SK-N-SH (cell line): Measurements from ENCODE around the gene UNC5B.

ENCODE experiments used
- CTCF ChIP-seq: fragments of 200-600 bp; sonication (generic); IDR thresholded peaks from 2 replicates; pipeline ENCODE4 v1.6.1; 2017; ENCODE audit warnings: antibody characterized with exemption, mild to moderate bottlenecking, moderate library complexity
- POLR2AphosphoS5 ChIP-seq: IDR thresholded peaks from 2 replicates; pipeline ENCODE4 v1.6.1; 2012; ENCODE audit warnings: low read depth, low read length
- RCOR1 ChIP-seq: fragments of 150-350 bp; IDR thresholded peaks from 2 replicates; pipeline ENCODE4 v1.6.1; 2017; ENCODE audit warnings: antibody characterized with exemption, low read length
- REST ChIP-seq: IDR thresholded peaks from 2 replicates; pipeline ENCODE4 v1.6.1; 2012; ENCODE audit warnings: mild to moderate bottlenecking, low read depth, low read length, moderate library complexity
- RXRA ChIP-seq: IDR thresholded peaks from 2 replicates; pipeline ENCODE4 v1.4.0; 2012; ENCODE audit warnings: low read depth, mild to moderate bottlenecking, borderline replicate concordance
- TCF12 ChIP-seq: IDR thresholded peaks from 2 replicates; pipeline ENCODE4 v1.4.0; 2012
- USF2 ChIP-seq: fragments of 150-350 bp; IDR thresholded peaks from 2 replicates; pipeline ENCODE4 v1.6.1; 2017; ENCODE audit warnings: antibody characterized with exemption, low read length, low read depth, borderline replicate concordance
- ZBTB33 ChIP-seq: IDR thresholded peaks from 2 replicates; pipeline ENCODE4 v1.4.0; 2012; ENCODE audit warnings: low read depth, borderline replicate concordance

- no peak for TF ChIP-seq REST
- no peak for TF ChIP-seq RXRA
- TF ChIP-seq CTCF = peak; percentile 67
- peak; percentile 41; the same call in 1 of the 2 replicates for TF ChIP-seq POLR2AphosphoS5
- TF ChIP-seq RCOR1 = peak; percentile 92
- no peak for TF ChIP-seq USF2
- no peak for TF ChIP-seq TCF12
- TF ChIP-seq ZBTB33 = no peak
Observed at GRCh38 chr10:71319042-71319799, 106.9 kb downstream of the UNC5B start, which contains the start of gene SLC29A3.
